Heart right ventricle (tissue), 16 donors: Measurements from ENCODE around the gene IGFN1. TPM values are rescaled to one million over a fixed set of nuclear protein-coding genes. Genes with fewer than 3 reads are reported as not detected.
"Not testable (repeated sequence)": the region's sequence is repeated elsewhere in the genome, so short reads cannot be mapped to it uniquely, and the experiment has no call there.

Experiments used
- ATAC-seq, 8 donors: fragments of 200-7000 bp; cut with Tn5 transposase; one replicate each; pipeline ENCODE4 v1.9.1; 2020; ENCODE audit warnings: mild to moderate bottlenecking in 8 of 8, moderate library complexity in 8 of 8, moderate number of reproducible peaks in 1 of 8
- DNase-seq, 2 donors: peaks; one replicate each; pipeline ENCODE4 v3.0.0-alpha.2; 2020
- H3K27ac ChIP-seq, 10 donors: fragments of 200-600 bp; sonication (generic) in 2 of 10; one replicate each; pipeline versions ENCODE4 v1.5.0 to v1.8.0; 2020 to 2022; ENCODE audit warnings: mild to moderate bottlenecking in 3 of 10
- H3K27me3 ChIP-seq, 7 donors: fragments of 200-600 bp; one replicate each; pipeline ENCODE4 v1.8.0; 2021 to 2022; ENCODE audit warnings: mild to moderate bottlenecking in 2 of 7
- H3K36me3 ChIP-seq, 9 donors: fragments of 200-600 bp; sonication (generic) in 1 of 9; one replicate each; pipeline versions ENCODE4 v1.5.0 to v1.8.0; 2020 to 2022; ENCODE audit warnings: mild to moderate bottlenecking in 2 of 9
- H3K4me1 ChIP-seq, 9 donors: fragments of 200-600 bp; sonication (generic) in 1 of 9; one replicate each; pipeline versions ENCODE4 v1.5.0 to v1.8.0; 2020 to 2022; ENCODE audit warnings: mild to moderate bottlenecking in 4 of 9
- H3K4me3 ChIP-seq, 10 donors: fragments of 200-600 bp; sonication (generic) in 2 of 10; one replicate each; pipeline versions ENCODE4 v1.5.0 to v1.8.0; 2020 to 2022; ENCODE audit warnings: mild to moderate bottlenecking in 7 of 10, moderate library complexity in 2 of 10
- H3K9me3 ChIP-seq, 11 donors: fragments of 200-600 bp in 10 of 11; sonication (generic) in 2 of 11; one replicate each; pipeline versions ENCODE4 v1.5.0 to v1.8.0; 2013 to 2022; ENCODE audit warnings: mild to moderate bottlenecking in 2 of 11, control low read depth in 1 of 11, moderate library complexity in 1 of 11
- CTCF ChIP-seq, 9 donors: fragments of 200-600 bp; sonication (generic) in 2 of 9; IDR thresholded peaks; one replicate each; pipeline versions ENCODE4 v1.5.0 to v1.8.0; 2021 to 2022; ENCODE audit warnings: antibody characterized with exemption in 9 of 9, mild to moderate bottlenecking in 5 of 9, moderate library complexity in 1 of 9
- WGBS, 2 donors: extraction: QIAGEN DNeasy Blood & Tissue Kit; methylation state at CpG; one replicate each; pipeline ENCODE4 v1.1.7; 2013; ENCODE audit warnings: inconsistent platforms in 1 of 2; 5-methylcytosine and 5-hydroxymethylcytosine counted together
- intact Hi-C, 10 donors: fragments of 100-400 bp; cut with DNase I; formaldehyde crosslinking; loops; one replicate each; pipeline versions ENCODE4 v1.11.1 to v1.14.2; 2022
- polyA plus RNA-seq, 2 donors: library from polyadenylated mRNA; stranded (reverse); fragments of 200-250 nt; gene quantifications; one replicate each; pipeline ENCODE4 v1.2.3, GENCODE V29; 2013
- total RNA-seq, 10 donors: library from RNA; stranded (reverse); fragmentation: NEBNext Ultra II Directional in 3 of 10; extraction: Animal tissue kit (Norgen Biotek cat#: 25700) in 3 of 10; gene quantifications; one replicate each; pipeline versions ENCODE4 v1.2.1 to v1.2.4, GENCODE V29; 2021 to 2023
- donor health status: Arrhythmogenic right ventricular cardiomyopathy.
- donor health status: ischemic (EF 13 %, LVEDD 7.1; RV severe dilation, severe dysfunction).
- donor health status: healthy with polysubstance abuse.
- donor health status: DM: no; HTN: yes; CAD: no.
- donor health status: DM: no; HTN: no; CAD: no.
- donor health status: ischemic (EF 25% LVEDD 6.9; RV normal size, moderate dysfunction).
- donor health status: ischemic (EF 25% LVEDD 5.7; RV mildly dilated, moderate dysfunction).
- donor health status: healthy.
- donor health status: DM: yes; HTN: yes; CAD: no.
- donor health status: Ischemic cardiomyopathy.
- donor health status: ischemic (EF 35%, LVEDD 5.7; RV mildly dilated, moderate dysfunction).
- donor health status: nonischemic (EF 11% LVEDD 7.7; RV severe dilation, severe dysfunction).
- donor health status: DM: yes; HTN: yes; CAD: no.
- donor health status: PGD.
- donor health status: ischemic (EF 29% LVEDD 5.4; RV normal size, mild dysfunction).
- donor health status: nonischemic (EF 23%, LVEDD 6.1; RV moderate dilation, normal function).

IGFN1 gene
- total and polyA plus RNA-seq, 12 donors, result 0.01 to 0.07 (median 0.02) TPM; not detected in 7

- Histone ChIP-seq H3K27ac (no peak overlapping the region), H3K9me3 (no peaks in the 10 kb centered on the region), H3K27me3 (peaks cover 0 to 11% (median 0%) of the 10 kb centered on the region in 7 donors), H3K36me3 (peaks cover 0 to 4% (median 0%) of the 10 kb centered on the region in 9 donors), H3K4me1 (peaks cover 3 to 18% (median 14%) of the 10 kb centered on the region in 9 donors), H3K4me3 (no peak overlapping the region)
- ATAC-seq (no peak), DNase-seq (no peak)
- TF ChIP-seq CTCF (IDR thresholded peaks at IDR 0.05), result no peak
- intact Hi-C loops, result no loop called here
Observed at GRCh38 chr1:201156819-201157218, 33.8 kb upstream of the IGFN1 start.

GRCh38 chr1:201157949-201158348, 32.7 kb upstream of the IGFN1 start:
- no peak for ATAC-seq
- Histone ChIP-seq H3K9me3 (no peaks in the 10 kb centered on the region), H3K27ac (no peak overlapping the region), H3K36me3 (no peaks in the 10 kb centered on the region), H3K4me3 (no peak overlapping the region), H3K27me3 (peaks cover 0 to 11% (median 0%) of the 10 kb centered on the region in 7 donors), H3K4me1 (peaks cover 3 to 16% (median 12%) of the 10 kb centered on the region in 9 donors)
- DNase-seq, result no peak
- no peak for TF ChIP-seq CTCF (IDR thresholded peaks at IDR 0.05)
- intact Hi-C loops, result no loop called here
- WGBS, 2 donors, result 88 to 96% methylated on average over 2 of the region's 2 CpGs

- H3K4me1 ChIP-seq, intact Hi-C loops, H3K27ac ChIP-seq, H3K4me3 ChIP-seq, ATAC-seq, H3K9me3 ChIP-seq, DNase-seq, H3K36me3 ChIP-seq: not testable (repeated sequence)
- 84 to 93% methylated on average over 8 of the region's 8 CpGs for WGBS, 2 donors
- H3K27me3 ChIP-seq, result peaks cover 0 to 11% (median 0%) of the 10 kb centered on the region in 7 donors
Observed at GRCh38 chr1:201163036-201163435, 27.6 kb upstream of the IGFN1 start.

- intact Hi-C loops, result no loop called here
- no peaks in the 10 kb centered on the region for H3K9me3 ChIP-seq
- H3K27ac ChIP-seq, result no peak overlapping the region
- 53 to 63% methylated on average over 4 of the region's 4 CpGs for WGBS, 2 donors
- no peaks in the 10 kb centered on the region for H3K4me1 ChIP-seq
- TF ChIP-seq CTCF (IDR thresholded peaks at IDR 0.05), result no peak
- peaks cover 0 to 11% (median 0%) of the 10 kb centered on the region in 7 donors for H3K27me3 ChIP-seq
- H3K4me3 ChIP-seq, result no peak overlapping the region
- ATAC-seq (no peak), DNase-seq (no peak)
- no peaks in the 10 kb centered on the region for H3K36me3 ChIP-seq
Observed at GRCh38 chr1:201163707-201164106, 26.9 kb upstream of the IGFN1 start.

- 58 to 68% methylated on average over 7 of the region's 7 CpGs for WGBS, 2 donors
- Histone ChIP-seq H3K27ac (no peak overlapping the region), H3K27me3 (peaks cover 0 to 9% (median 0%) of the 10 kb centered on the region in 7 donors), H3K9me3 (no peaks in the 10 kb centered on the region), H3K4me3 (no peak overlapping the region), H3K36me3 (no peaks in the 10 kb centered on the region), H3K4me1 (peaks cover 0 to 5% (median 0%) of the 10 kb centered on the region in 9 donors)
- TF ChIP-seq CTCF (IDR thresholded peaks at IDR 0.05), result no peak
- no peak for DNase-seq
- no peak for ATAC-seq
- intact Hi-C loops, result no loop called here
Observed at GRCh38 chr1:201164645-201165044, 26.0 kb upstream of the IGFN1 start.
